NCI-H69 (cell line): ENCODE measurements around the gene B4GALNT3.

Experiments used
- DNase-seq: peaks from one replicate; lab custom pipeline; 2025; lab: John Stamatoyannopoulos, UW

Gene B4GALNT3

DNA sequence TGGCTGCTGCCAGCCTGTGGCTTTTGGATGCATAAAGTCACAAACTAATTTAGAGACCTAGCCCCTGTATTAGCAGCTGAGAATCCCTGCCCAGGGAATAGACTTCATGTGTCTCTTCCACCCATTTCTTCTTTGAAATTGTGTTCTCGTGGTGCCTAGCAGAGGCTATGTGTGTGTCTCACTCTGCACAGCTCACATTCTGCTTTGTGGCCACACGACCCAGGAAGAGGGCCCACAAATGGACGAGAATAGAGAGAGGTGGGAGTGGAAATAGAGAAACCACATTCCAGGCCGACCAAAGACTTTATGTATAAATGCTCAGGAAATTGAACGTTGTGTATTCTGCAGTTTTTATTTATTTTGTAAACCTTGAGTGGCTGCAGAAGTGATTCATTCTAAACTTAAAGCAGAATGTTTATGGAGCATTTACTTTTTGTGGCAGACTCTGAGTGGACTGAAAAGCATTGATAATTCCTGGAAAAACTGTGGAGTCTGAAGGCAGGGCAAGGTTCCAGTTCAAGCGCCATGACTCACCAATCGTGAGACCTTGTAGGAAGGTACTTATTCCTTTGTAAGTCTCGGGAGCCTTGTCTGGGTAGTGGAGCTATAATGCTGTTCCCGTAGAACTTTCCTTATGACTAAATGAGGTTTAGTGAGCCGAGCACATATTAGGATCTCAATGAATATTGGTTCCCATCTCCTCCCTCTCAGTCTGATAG, 9.1 kb downstream of the B4GALNT3 start:
- DNase-seq, result no peak

- DNase-seq, result no peak
Observed at GRCh38 chr12:470133-470532, 10.4 kb downstream of the B4GALNT3 start.

DNA sequence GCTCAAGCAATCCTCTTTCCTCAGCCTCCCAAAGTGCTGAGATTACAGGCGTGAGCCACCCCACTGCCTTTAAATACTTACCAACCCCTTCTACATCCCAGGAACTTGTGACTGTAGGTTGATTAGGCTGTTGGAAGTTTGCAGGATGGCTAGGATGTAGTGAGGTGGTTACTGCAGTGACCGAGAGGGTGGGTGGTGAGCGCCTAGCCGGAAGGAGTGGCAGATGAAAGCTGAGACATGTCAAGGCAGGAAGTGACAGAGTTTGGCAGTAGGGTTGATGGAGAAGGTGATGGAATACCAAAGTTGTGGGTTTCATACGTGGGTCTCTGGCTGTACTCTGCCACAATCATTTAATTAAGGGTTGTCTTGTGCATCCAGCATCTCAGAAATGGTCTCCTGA, 13.5 kb downstream of the B4GALNT3 start:
- DNase-seq, result no peak

DNA sequence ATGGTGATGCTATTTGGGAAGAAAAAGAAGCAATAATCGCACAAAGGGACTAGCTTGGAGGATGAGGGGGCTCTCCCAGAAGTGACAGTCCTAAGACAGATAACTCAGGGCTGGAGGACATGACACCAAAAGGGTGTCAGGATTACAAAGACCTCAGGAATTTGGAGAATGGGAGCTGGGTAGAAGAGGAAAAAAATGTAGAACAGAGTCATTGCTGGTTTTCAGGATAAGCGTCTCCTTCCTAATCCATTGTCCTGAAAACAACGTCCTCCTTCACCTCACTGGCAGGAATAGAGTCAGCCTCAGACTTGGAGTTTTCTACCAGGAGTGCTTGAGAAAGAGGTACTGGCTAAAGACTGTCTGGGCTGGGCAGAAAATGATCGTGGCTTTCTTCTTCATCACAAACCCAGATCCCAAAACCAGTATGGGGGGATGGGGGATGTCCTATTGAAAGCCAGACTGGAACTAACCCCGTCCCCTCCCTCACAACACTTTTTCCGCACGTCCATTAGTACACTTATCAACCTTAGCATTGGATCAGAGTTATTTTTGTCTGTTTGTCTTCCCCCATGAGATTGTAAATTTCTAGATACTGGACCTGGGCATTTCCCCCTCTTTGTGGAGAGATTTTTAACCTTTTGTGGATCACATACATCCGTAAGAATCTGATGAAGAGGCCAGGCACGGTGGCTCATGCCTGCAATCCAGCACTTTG, 14.3 kb downstream of the B4GALNT3 start:
- no peak for DNase-seq

- DNase-seq, result peak; percentile 50
Observed at GRCh38 chr12:475286-475685, 15.5 kb downstream of the B4GALNT3 start.

GRCh38 chr12:479161-479560, 19.4 kb downstream of the B4GALNT3 start:
- DNase-seq, result no peak

DNA sequence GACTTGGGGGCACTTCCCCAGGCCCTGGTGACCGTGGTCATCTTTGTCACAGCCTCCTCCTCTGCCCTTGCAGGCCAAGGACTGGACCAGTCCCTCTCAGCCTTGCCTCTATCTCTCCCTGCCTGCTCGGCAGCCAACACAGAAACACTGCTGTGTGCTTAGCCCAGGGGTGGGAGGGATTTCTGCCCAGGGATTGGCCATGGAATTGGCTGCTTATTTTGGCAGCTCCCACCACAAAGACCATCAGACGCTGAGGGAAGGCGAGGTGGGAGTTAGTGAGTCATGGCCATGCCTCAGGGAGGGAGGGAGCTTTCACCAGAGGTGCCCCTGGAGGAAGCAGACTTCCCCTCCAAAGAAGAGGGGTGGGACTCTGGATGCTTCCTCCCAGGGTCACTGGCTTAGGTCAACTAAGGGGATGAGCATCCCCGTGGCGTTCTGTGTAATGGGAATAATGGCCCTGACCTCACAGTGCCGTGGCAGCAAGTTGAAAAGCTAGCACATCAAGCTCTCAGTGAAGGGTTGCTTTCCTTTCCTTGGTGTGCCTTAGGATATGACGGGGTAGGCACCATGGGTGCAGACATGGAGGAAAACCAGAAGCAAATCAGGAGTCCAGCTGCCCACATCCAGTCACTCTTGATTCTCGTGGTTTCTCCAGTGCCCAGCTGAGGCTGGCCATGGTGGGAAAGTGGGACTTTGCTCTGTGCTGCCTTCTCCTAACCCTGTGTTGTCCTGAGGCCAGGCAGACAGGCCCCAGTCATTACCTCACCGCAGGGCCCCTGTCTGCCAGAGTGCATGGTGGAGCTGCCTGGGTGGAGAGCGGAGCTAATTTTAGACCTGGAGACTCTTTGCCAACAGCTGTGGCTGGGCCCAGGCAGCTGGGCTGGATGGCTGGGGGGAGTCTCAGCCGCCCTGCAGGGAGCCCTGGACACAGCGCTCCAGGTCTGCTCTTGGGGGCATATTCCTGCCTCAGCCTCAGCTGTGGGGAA, 21.4 kb downstream of the B4GALNT3 start:
- peak; percentile 96 for DNase-seq

DNA sequence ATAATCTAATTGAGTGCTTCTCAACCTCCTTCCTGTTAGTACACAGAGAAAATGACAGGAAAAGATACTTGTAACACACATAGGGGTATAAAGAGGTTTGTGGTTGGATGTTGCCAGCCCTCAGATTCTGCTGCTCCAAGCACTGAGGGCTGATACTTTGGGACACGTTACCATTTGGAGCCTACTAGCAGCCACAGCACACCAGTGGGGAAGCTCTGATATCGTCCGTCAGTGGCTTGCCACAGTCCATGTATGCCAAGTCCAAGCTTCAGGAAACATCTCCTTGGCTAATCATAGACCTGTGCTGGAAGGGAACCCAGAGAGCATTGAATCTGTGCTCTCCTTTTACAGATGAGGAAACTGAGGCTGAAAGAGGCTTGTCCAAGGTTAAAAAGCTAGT, 22.3 kb downstream of the B4GALNT3 start:
- peak; percentile 46 for DNase-seq

GRCh38 chr12:484096-484495, 24.4 kb downstream of the B4GALNT3 start:
- no peak for DNase-seq

DNA sequence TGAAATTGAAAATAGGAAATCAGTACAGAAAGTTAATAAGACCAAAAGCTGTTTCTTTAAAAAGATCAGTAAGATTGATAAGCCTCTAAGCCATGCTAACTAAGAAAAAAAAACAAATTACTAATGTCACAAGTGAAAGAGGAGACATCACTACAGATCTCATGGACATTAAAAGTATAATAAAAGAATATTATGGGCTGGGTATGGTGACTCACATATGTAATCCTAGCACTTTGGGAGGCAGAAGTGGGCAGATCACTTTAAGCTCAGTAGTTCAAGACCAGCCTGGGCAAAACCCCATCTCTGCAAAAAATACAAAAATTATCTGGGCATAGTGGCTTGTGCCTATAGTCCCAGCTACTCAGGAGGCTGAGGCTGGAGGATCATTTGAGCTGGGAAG, 30.5 kb downstream of the B4GALNT3 start:
- DNase-seq, result no peak

DNA sequence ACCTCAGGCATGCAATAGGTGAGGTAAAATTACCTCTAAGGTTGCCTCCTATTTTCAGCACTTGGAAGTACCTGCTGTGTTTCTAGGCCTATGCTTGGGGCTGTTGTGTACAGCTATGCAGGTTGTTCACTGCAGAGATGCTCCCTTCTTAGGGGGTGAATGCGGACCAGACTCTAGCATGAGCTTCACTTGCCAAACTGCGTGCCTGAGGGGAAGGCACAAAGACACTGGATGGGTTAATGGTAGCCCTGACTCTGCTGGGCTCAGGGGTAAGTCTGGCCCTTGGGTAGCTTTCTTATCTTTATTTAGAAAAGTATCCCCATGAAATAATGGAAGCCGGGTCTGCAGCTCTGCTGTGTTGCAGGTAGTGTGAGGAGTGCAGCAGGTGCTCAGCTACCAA, 35.7 kb downstream of the B4GALNT3 start:
- DNase-seq, result no peak

GRCh38 chr12:496736-497135, 37.0 kb downstream of the B4GALNT3 start:
- DNase-seq, result no peak

- peak; percentile 78 for DNase-seq
Observed at GRCh38 chr12:497501-498160, 37.9 kb downstream of the B4GALNT3 start.

GRCh38 chr12:499837-500458, 40.2 kb downstream of the B4GALNT3 start:
- no peak for DNase-seq

DNA sequence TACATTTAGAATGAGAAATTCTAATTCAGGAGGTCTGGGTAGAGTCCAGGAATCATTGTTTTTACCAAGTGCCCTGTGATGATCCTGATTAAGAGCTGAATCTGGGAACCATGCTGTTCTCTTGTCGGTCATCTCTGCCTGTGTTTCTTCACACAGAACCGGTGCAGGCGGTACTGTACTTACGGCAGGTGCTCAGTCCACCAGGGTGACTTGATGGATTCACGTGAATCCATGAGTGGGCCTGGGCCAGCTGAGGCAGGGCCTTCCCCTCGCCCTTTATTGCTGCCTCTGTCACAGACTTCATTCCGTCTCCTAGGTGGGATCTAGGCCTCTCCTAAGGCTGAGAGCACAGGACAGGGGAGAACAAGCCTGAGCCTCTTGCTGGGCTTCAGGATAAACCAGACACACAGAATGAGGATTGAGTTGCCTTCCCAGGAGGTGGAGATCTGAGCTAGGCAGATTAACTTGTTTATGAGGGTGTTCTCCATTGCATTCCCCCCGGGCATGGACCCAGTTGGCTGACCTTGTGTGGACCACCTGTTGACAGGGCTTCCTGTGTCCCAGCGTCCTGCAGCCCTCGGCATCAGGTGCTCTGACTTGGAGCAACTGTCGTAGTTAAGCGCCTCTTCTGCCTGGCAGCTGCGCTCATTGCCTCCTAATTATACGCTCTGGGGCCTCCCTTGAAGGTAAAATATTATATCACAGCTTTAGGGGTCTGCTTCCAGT, 42.1 kb downstream of the B4GALNT3 start:
- peak; percentile 99 for DNase-seq

- DNase-seq, result peak; percentile 67
Observed at GRCh38 chr12:503111-503761, 43.5 kb downstream of the B4GALNT3 start.

DNA sequence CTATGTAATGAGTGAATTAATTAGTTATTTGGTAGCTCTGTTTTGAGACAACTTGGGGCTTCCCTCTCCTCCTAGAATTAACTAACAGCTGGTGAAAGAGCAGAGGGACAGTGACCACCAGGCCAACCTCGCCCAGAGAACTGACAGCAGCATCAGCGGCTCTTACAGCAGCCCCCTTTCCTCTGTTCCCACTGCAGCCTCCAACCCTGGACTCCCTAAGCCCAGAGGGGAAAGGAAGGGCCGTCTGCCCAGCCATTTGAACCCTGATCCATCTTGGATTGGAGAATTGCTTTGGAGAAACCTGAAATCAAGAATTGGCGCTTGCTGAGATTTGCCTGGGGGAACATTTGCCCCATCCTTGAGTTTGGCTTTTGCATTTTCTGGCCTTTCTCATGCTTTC, 45.5 kb downstream of the B4GALNT3 start:
- DNase-seq, result no peak

- no peak for DNase-seq
Observed at GRCh38 chr12:507391-507796, 47.7 kb downstream of the B4GALNT3 start.

DNA sequence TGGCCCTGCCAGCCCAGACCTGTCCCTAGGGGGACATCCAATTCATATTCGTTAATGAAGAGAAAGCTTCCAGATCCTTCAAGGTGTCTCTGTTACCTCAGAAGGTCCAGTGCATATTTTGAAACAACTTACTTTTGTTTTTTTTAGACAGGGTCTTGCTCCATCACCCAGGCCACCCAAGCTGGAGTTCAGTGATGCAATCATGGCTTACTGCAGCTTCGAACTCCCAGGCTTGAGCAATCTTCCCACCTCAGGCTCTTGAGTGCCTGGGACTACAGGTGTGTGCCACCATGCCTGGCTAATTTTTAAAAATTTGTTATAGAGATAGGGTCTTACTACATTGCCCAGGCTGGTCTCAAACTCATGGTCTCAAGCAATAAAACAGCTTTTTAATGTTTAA, 48.4 kb downstream of the B4GALNT3 start:
- DNase-seq, result no peak

- DNase-seq, result peak; percentile 73
Observed at GRCh38 chr12:508795-509194, 49.1 kb downstream of the B4GALNT3 start.
